ENCODE measurements around the gene CDH20.

GRCh38 chr18:61531182-61531581, 198.0 kb downstream of the CDH20 start:
- TF ChIP-seq, protein P1, sequence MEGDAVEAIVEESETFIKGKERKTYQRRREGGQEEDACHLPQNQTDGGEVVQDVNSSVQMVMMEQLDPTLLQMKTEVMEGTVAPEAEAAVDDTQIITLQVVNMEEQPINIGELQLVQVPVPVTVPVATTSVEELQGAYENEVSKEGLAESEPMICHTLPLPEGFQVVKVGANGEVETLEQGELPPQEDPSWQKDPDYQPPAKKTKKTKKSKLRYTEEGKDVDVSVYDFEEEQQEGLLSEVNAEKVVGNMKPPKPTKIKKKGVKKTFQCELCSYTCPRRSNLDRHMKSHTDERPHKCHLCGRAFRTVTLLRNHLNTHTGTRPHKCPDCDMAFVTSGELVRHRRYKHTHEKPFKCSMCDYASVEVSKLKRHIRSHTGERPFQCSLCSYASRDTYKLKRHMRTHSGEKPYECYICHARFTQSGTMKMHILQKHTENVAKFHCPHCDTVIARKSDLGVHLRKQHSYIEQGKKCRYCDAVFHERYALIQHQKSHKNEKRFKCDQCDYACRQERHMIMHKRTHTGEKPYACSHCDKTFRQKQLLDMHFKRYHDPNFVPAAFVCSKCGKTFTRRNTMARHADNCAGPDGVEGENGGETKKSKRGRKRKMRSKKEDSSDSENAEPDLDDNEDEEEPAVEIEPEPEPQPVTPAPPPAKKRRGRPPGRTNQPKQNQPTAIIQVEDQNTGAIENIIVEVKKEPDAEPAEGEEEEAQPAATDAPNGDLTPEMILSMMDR (conservative IDR thresholded peaks at IDR 0.05 in 1 of 2, IDR thresholded peaks at IDR 0.05 in 1 of 2; ENCODE audit: low read depth in 1 of 2, low read length in 2 of 2): no peak
- TF ChIP-seq EZH2 (IDR thresholded peaks at IDR 0.05; ENCODE audit: low read length, missing control alignments): no peak

Measured in fibroblast of lung (primary cell).